Activated CD8-positive, alpha-beta memory T cell treated with anti-CD3 and anti-CD28 coated beads, Interleukin-2, amount 10 ng/mL, durations not matched to agents 7 days and 5 days (primary cell): ENCODE data around the gene AK5. TPM values are rescaled to one million over a fixed set of nuclear protein-coding genes. Genes with fewer than 3 reads are reported as not detected.
A peak's percentile ranks its signal among the peaks of the same experiment; 100 is the strongest.

Source experiments
- ATAC-seq: fragments of 150-1000 bp; cut with Tn5 transposase; one replicate; pipeline ENCODE4 v1.10.0; 2021; ENCODE audit warnings: moderate library complexity
- CTCF ChIA-PET: fragments of 350-600 bp; sonication (Branson Sonifier 250); formaldehyde crosslinking; loops from one replicate; lab custom pipeline; 2021; ENCODE audit warnings: antibody characterized with exemption; lab: Charles Lee
- DNase-seq: peaks from one replicate; pipeline ENCODE4 v3.0.0-alpha.2; 2020
- H3K27ac Mint-ChIP-seq: one replicate; pipeline ENCODE4 v1.8.0; 2021; ENCODE audit warnings: mild to moderate bottlenecking, mixed read lengths
- H3K27me3 Mint-ChIP-seq: one replicate; pipeline ENCODE4 v1.8.0; 2021; ENCODE audit warnings: mixed read lengths
- H3K36me3 Mint-ChIP-seq: one replicate; pipeline ENCODE4 v1.8.0; 2021; ENCODE audit warnings: mild to moderate bottlenecking, mixed read lengths
- H3K4me1 Mint-ChIP-seq: one replicate; pipeline ENCODE4 v1.8.0; 2021; ENCODE audit warnings: mixed read lengths
- H3K4me3 Mint-ChIP-seq: one replicate; pipeline ENCODE4 v1.8.0; 2021; ENCODE audit warnings: mild to moderate bottlenecking, moderate library complexity, mixed read lengths
- H3K9me3 Mint-ChIP-seq: one replicate; pipeline ENCODE4 v1.8.0; 2022; ENCODE audit warnings: low read depth, mixed read lengths
- total RNA-seq, 2 experiments: library from RNA; stranded (reverse); gene quantifications; one replicate each; pipeline ENCODE4 v1.2.3, GENCODE V29; 2021

AK5 gene
- total RNA-seq, 2 experiments from 2014 or later, result not detected

GRCh38 chr1:77532641-77533040 is 250.8 kb downstream of the AK5 start:
- no peaks in the 10 kb centered on the region for H3K36me3 Mint-ChIP-seq
- H3K27me3 Mint-ChIP-seq, result no peaks in the 10 kb centered on the region
- CTCF ChIA-PET, result interaction anchor here (0.7 to 2.4 kb wide), 4 partner anchors 9 to 1561 kb away, joined by 3 to 8 read pairs (median 4); no protein-coding TSS in a partner anchor
- H3K9me3 Mint-ChIP-seq, result no peaks in the 10 kb centered on the region
- ATAC-seq (no peak), DNase-seq (no peak)
- peaks cover 2% of the 10 kb centered on the region for H3K4me1 Mint-ChIP-seq
- H3K27ac Mint-ChIP-seq, result no peak overlapping the region
- H3K4me3 Mint-ChIP-seq, result no peak overlapping the region

DNA sequence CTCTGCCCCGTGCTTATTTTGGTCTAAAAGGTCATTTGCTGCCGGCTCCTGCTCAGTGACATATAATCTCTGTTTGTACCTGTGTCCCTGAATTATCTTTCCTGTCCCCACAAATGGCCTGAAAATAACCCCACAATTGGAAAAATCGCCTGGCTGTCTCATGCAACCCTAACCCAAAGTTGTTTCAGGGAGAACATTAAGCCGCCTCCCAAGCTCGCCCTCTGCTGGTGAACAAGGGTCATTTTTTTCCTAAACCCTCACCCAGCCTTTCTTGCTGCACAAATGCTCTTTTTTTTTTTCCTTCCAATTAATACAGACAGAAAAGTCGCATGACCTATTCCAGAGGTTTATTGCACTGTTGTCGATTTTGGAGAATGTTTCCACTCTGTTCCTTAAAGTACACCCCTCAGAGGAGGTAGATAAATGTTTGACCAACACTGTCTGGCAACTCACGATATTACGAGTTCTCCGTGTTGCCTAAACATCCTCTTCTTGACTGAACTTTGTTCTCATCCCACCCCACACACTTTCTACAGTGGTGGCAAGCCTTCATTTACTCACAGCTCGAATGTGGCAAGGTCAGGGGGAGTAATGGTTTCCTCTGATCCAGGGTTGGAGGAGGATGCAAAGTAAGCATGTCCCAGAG is 252.0 kb downstream of the AK5 start:
- H3K4me1 Mint-ChIP-seq, result peaks cover 2% of the 10 kb centered on the region
- no peaks in the 10 kb centered on the region for H3K9me3 Mint-ChIP-seq
- H3K36me3 Mint-ChIP-seq, result no peaks in the 10 kb centered on the region
- H3K27me3 Mint-ChIP-seq, result no peaks in the 10 kb centered on the region
- H3K27ac Mint-ChIP-seq, result no peak overlapping the region
- peak; percentile 55 for DNase-seq
- peak; percentile 55 for ATAC-seq
- CTCF ChIA-PET, result interaction anchor here (0.6 to 2.4 kb wide), 11 partner anchors 8 to 411 kb away, joined by 3 to 8 read pairs (median 3); no protein-coding TSS in a partner anchor
- no peak overlapping the region for H3K4me3 Mint-ChIP-seq

DNA sequence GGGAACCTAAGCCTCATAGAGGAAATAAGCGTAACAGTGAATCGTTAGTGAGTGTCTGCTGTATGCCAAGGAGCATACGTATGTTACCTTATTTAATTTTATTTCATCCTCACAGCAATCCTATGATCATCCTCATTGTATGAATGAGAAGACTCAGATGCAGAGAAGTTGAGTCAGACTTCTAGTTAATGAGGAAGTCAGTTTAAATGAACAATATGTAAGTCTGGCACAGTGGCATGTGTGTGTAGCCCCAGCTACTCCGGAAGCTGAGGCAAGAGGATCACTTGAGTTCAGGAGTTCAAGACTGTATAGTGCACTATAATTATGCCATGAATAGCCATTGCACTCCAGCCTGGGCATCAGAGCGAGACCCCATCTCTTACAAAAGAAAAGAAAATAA is 252.6 kb downstream of the AK5 start:
- Mint-ChIP-seq H3K9me3 (no peaks in the 10 kb centered on the region), H3K27me3 (no peaks in the 10 kb centered on the region), H3K27ac (no peak overlapping the region), H3K4me1 (peaks cover 2% of the 10 kb centered on the region), H3K36me3 (no peaks in the 10 kb centered on the region), H3K4me3 (no peak overlapping the region)
- CTCF ChIA-PET, result interaction anchor here (1.4 kb wide), 1 partner anchor 10 kb away, joined by 4 read pairs; no protein-coding TSS in a partner anchor
- ATAC-seq, result no peak
- DNase-seq, result no peak

GRCh38 chr1:77536813-77537212 is 255.0 kb downstream of the AK5 start:
- no peak overlapping the region for H3K4me3 Mint-ChIP-seq
- CTCF ChIA-PET, result no interaction called here
- no peaks in the 10 kb centered on the region for H3K27me3 Mint-ChIP-seq
- ATAC-seq (no peak), DNase-seq (no peak)
- H3K27ac Mint-ChIP-seq, result no peak overlapping the region
- no peaks in the 10 kb centered on the region for H3K9me3 Mint-ChIP-seq
- H3K4me1 Mint-ChIP-seq, result peaks cover 6% of the 10 kb centered on the region
- no peaks in the 10 kb centered on the region for H3K36me3 Mint-ChIP-seq

- H3K4me3 Mint-ChIP-seq, result no peak overlapping the region
- H3K9me3 Mint-ChIP-seq, result no peaks in the 10 kb centered on the region
Measured at GRCh38 chr1:77538956-77539518, 257.2 kb downstream of the AK5 start.

DNA sequence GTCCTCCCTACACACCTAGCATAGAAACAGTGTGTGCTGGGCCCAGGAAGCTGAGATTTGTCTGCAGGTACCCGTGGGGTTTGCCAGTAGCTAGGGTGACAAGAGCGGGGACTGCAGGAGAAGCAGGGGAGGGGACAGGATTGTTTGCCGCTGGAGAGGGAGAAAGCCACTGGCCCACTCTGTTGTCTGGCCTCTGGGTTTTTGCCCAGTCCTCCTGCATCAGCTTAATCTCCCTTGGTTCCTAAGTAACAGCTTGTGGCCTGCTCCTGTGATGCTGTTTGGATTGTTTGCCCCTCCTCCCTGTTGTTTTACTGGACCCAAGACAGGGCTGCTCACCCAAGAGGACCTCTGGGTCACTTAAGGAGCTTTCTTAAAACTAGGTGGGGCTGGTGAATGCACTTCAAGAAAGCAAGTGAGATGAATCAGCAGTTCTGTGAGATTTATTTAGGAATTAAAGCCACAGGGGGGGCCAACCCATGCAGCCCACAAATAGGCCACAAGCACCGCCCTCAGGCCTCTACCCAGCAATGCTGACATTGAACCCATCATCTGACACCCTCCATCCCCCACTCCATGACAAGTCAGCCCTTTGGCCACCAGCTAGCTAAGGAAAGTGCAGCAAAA is 257.8 kb downstream of the AK5 start:
- ATAC-seq, result no peak
- H3K36me3 Mint-ChIP-seq, result no peaks in the 10 kb centered on the region
- no peaks in the 10 kb centered on the region for H3K27me3 Mint-ChIP-seq

More at GRCh38 chr1:77538956-77539518, 257.2 kb downstream of the AK5 start:
- DNase-seq (no peak), ATAC-seq (no peak)
- Mint-ChIP-seq H3K36me3 (no peaks in the 10 kb centered on the region), H3K27ac (no peak overlapping the region), H3K4me1 (peaks cover 5% of the 10 kb centered on the region), H3K27me3 (no peaks in the 10 kb centered on the region)
- CTCF ChIA-PET, result no interaction called here

GRCh38 chr1:77540501-77541161 is 258.8 kb downstream of the AK5 start:
- no peak overlapping the region for H3K4me3 Mint-ChIP-seq
- no peak overlapping the region for H3K27ac Mint-ChIP-seq
- ATAC-seq, result no peak
- H3K9me3 Mint-ChIP-seq, result no peaks in the 10 kb centered on the region
- H3K4me1 Mint-ChIP-seq, result peaks cover 5% of the 10 kb centered on the region
- CTCF ChIA-PET, result interaction anchor here (2.5 kb wide), 1 partner anchor 8 kb away, joined by 8 read pairs; no protein-coding TSS in a partner anchor
- no peaks in the 10 kb centered on the region for H3K36me3 Mint-ChIP-seq
- DNase-seq, result no peak
- no peaks in the 10 kb centered on the region for H3K27me3 Mint-ChIP-seq

More for the DNA sequence above, 257.8 kb downstream of the AK5 start:
- Mint-ChIP-seq H3K4me3 (no peak overlapping the region), H3K4me1 (peaks cover 5% of the 10 kb centered on the region), H3K27ac (no peak overlapping the region), H3K9me3 (no peaks in the 10 kb centered on the region)
- no peak for DNase-seq
- CTCF ChIA-PET, result no interaction called here

GRCh38 chr1:77541162-77541545 is 259.3 kb downstream of the AK5 start:
- Mint-ChIP-seq H3K27ac (no peak overlapping the region), H3K9me3 (no peaks in the 10 kb centered on the region), H3K27me3 (no peaks in the 10 kb centered on the region), H3K4me1 (peaks cover 5% of the 10 kb centered on the region), H3K4me3 (no peak overlapping the region), H3K36me3 (no peaks in the 10 kb centered on the region)
- CTCF ChIA-PET, result interaction anchor here (2.5 kb wide), 1 partner anchor 8 kb away, joined by 8 read pairs; no protein-coding TSS in a partner anchor
- no peak for DNase-seq
- no peak for ATAC-seq

DNA sequence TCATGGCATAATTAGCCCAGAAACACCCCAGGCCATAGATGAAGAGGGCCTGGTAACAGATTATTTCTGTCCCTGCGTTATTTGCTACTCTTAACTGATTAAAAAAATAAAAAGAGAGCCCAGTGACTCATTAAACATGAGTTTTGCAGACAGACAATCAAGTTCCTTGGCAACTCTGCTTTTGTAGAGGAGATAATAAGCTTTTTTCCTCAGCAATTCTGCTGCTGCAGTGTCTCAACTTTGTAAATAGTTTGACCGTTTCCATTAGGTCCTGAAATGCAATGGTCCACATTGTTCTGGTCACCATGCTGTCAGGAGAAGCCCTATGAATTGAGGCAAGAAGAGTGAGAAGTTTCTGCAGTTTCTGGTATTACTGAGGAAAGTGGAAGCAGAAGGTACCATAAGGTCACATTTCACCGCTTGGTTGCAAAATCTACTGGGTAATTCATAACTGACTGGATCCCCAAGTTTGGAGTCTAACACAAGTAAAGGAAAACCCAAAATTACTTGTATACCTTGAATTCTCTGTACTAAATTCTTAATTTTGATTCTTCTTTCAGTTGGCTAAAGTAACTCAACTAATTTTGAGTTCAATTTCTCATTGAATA is 261.1 kb downstream of the AK5 start:
- no peaks in the 10 kb centered on the region for H3K27me3 Mint-ChIP-seq
- CTCF ChIA-PET, result interaction anchor here (1.0 to 2.5 kb wide), 2 partner anchors 10 to 141 kb away, joined by 3 to 8 read pairs; no protein-coding TSS in a partner anchor
- H3K4me3 Mint-ChIP-seq, result no peak overlapping the region
- peaks cover 5% of the 10 kb centered on the region for H3K4me1 Mint-ChIP-seq
- DNase-seq (no peak), ATAC-seq (no peak)
- H3K9me3 Mint-ChIP-seq, result no peaks in the 10 kb centered on the region
- H3K27ac Mint-ChIP-seq, result no peak overlapping the region
- no peaks in the 10 kb centered on the region for H3K36me3 Mint-ChIP-seq

- no peak for DNase-seq
- CTCF ChIA-PET, result interaction anchor here (1.0 to 1.1 kb wide), 2 partner anchors 11 to 140 kb away, joined by 3 read pairs; no protein-coding TSS in a partner anchor
- H3K4me3 Mint-ChIP-seq, result no peak overlapping the region
- no peaks in the 10 kb centered on the region for H3K9me3 Mint-ChIP-seq
- H3K27ac Mint-ChIP-seq, result no peak overlapping the region
- H3K4me1 Mint-ChIP-seq, result peaks cover 5% of the 10 kb centered on the region
- no peaks in the 10 kb centered on the region for H3K27me3 Mint-ChIP-seq
- ATAC-seq, result no peak
- H3K36me3 Mint-ChIP-seq, result no peaks in the 10 kb centered on the region
Measured at GRCh38 chr1:77543822-77544448, 262.1 kb downstream of the AK5 start.

DNA sequence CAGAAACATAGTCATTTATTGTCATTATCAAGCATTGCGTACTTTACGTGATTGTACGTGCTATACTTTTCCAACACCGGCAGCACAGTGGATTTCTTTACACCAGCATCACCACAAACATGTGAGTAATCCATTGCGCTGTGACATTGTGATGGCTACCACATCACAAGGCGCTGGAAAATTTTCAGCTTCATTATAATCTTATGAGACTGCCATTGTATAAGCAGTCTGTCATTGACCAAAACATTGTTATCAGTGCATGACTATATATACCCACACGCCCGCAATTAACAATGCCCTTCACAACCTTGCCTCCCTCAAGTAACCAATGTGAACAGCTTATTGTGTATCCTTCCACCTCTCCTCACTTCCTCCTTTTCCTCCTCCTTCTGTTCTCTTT is 263.0 kb downstream of the AK5 start:
- H3K4me3 Mint-ChIP-seq, result no peak overlapping the region
- H3K27ac Mint-ChIP-seq, result no peak overlapping the region
- CTCF ChIA-PET, result interaction anchor here (1.1 kb wide), 1 partner anchor 12 kb away, joined by 3 read pairs; no protein-coding TSS in a partner anchor
- peaks cover 2% of the 10 kb centered on the region for H3K4me1 Mint-ChIP-seq
- H3K27me3 Mint-ChIP-seq, result peaks cover 3% of the 10 kb centered on the region
- DNase-seq (no peak), ATAC-seq (no peak)
- H3K9me3 Mint-ChIP-seq, result no peaks in the 10 kb centered on the region
- H3K36me3 Mint-ChIP-seq, result no peaks in the 10 kb centered on the region

GRCh38 chr1:77545970-77546369 is 264.2 kb downstream of the AK5 start:
- Mint-ChIP-seq H3K27ac (no peak overlapping the region), H3K27me3 (peaks cover 4% of the 10 kb centered on the region), H3K9me3 (no peaks in the 10 kb centered on the region), H3K36me3 (no peaks in the 10 kb centered on the region), H3K4me3 (no peak overlapping the region), H3K4me1 (no peaks in the 10 kb centered on the region)
- ATAC-seq, result no peak
- CTCF ChIA-PET, result no interaction called here
- no peak for DNase-seq
